Kidney (tissue), 14 donors: ENCODE results near the gene OR7A10. TPM values are rescaled to one million over a fixed set of nuclear protein-coding genes. Genes with fewer than 3 reads are reported as not detected.

Source experiments
- DNase-seq, 5 donors: peaks; one replicate each; pipeline ENCODE4 v3.0.0-alpha.2; 2013 to 2020
- FAIRE-seq: peaks from 2 replicates; lab custom pipeline; 2012; peaks lifted over from hg19 to GRCh38; lab: Jason Lieb, UNC
- H3K27ac ChIP-seq, 2 donors: one replicate each; pipeline ENCODE4 v1.7.0; 2013; ENCODE audit warnings: low read depth in 2 of 2, low read length in 2 of 2, inconsistent platforms in 1 of 2
- H3K27me3 ChIP-seq: one replicate; pipeline ENCODE4 v1.7.1; 2013; ENCODE audit warnings: low read length, inconsistent platforms; ENCODE audit not compliant: control insufficient read depth, insufficient read depth
- H3K36me3 ChIP-seq, 3 donors: one replicate each; pipeline versions ENCODE4 v1.7.0 to v1.7.1; 2013; ENCODE audit warnings: low read length in 3 of 3, control low read depth in 1 of 3, inconsistent platforms in 1 of 3; ENCODE audit not compliant: insufficient read depth in 3 of 3, control insufficient read depth in 2 of 3
- H3K4me1 ChIP-seq, 3 donors: one replicate each; pipeline versions ENCODE4 v1.7.0 to v1.7.1; 2013; ENCODE audit warnings: low read length in 3 of 3, inconsistent platforms in 1 of 3, low read depth in 1 of 3; ENCODE audit not compliant: control insufficient read depth in 2 of 3, insufficient read depth in 2 of 3
- H3K4me3 ChIP-seq, 3 donors: one replicate each; pipeline versions ENCODE4 v1.7.0 to v1.8.1; 2013; ENCODE audit warnings: low read length in 3 of 3, control low read depth in 1 of 3, inconsistent platforms in 1 of 3
- H3K9ac ChIP-seq, 3 donors: one replicate each; pipeline versions ENCODE4 v1.7.0 to v1.7.1; 2013; ENCODE audit warnings: low read length in 3 of 3, control low read depth in 1 of 3, inconsistent platforms in 1 of 3
- H3K9me3 ChIP-seq, 3 donors: one replicate each; pipeline versions ENCODE4 v1.7.0 to v1.7.1; 2013; ENCODE audit warnings: low read length in 3 of 3, control low read depth in 1 of 3, inconsistent platforms in 1 of 3; ENCODE audit not compliant: control insufficient read depth in 2 of 3, insufficient read depth in 1 of 3
- CTCF ChIP-seq: IDR thresholded peaks from 3 replicates; pipeline ENCODE4 v1.5.1; 2012; ENCODE audit warnings: mild to moderate bottlenecking, moderate library complexity, borderline replicate concordance; ENCODE audit not compliant: insufficient read depth; ENCODE audit errors: extremely low read depth
- intact Hi-C: fragments of 100-400 bp; cut with DNase I; formaldehyde crosslinking; loops from one replicate; pipeline ENCODE4 v1.11.1; 2022
- polyA plus RNA-seq: library from polyadenylated mRNA; stranded (reverse); fragments of 350-450 nt; fragmentation: Illumina TruSeq; extraction: RNeasy Lipid Tissue Mini Kit (QIAGEN cat#74804); gene quantifications from one replicate; pipeline ENCODE4 v1.2.3, GENCODE V29; 2014; ENCODE audit warnings: low read depth, low replicate concordance; ENCODE audit not compliant: insufficient read depth
- total RNA-seq: library from RNA; stranded (reverse); fragmentation: NEBNext Ultra II Directional; extraction: Animal tissue kit (Norgen Biotek cat#: 25700); gene quantifications from one replicate; pipeline ENCODE4 v1.2.1, GENCODE V29; 2021
- donor health status: control.
- donor health status: control.
- donor health status: control.
- donor health status: control.
- donor health status: control.
- donor health status: DM: yes; HTN: yes; CAD: no.
- donor health status: Normal renal cell carcinoma (clear cell type).

Gene OR7A10
- total and polyA plus RNA-seq, 2 donors from 2014 or later: not detected

GRCh38 chr19:14817052-14817451, 31.7 kb downstream of the OR7A10 start:
- H3K27me3 ChIP-seq: no peaks in the 10 kb centered on the region
- intact Hi-C loops: no loop called here
- H3K36me3 ChIP-seq: no peaks in the 10 kb centered on the region
- FAIRE-seq (no peak), DNase-seq (no peak)
- TF ChIP-seq CTCF: no peak
- H3K9ac ChIP-seq: no peak overlapping the region
- no peaks in the 10 kb centered on the region for H3K4me1 ChIP-seq
- H3K4me3 ChIP-seq: no peak overlapping the region
- H3K9me3 ChIP-seq: no peaks in the 10 kb centered on the region
- no peak overlapping the region for H3K27ac ChIP-seq

- H3K4me1 ChIP-seq: no peaks in the 10 kb centered on the region
- no peak for DNase-seq
- no peak overlapping the region for H3K4me3 ChIP-seq
- no peak for FAIRE-seq
- H3K36me3 ChIP-seq: no peaks in the 10 kb centered on the region
- intact Hi-C loops: no loop called here
- TF ChIP-seq CTCF: no peak
- no peak overlapping the region for H3K27ac ChIP-seq
- H3K27me3 ChIP-seq: no peaks in the 10 kb centered on the region
- H3K9me3 ChIP-seq: no peaks in the 10 kb centered on the region
- H3K9ac ChIP-seq: no peak overlapping the region
These were observed 33.6 kb downstream of the OR7A10 start for GRCh38 chr19:14814982-14815652.

- no peaks in the 10 kb centered on the region for H3K36me3 ChIP-seq
- TF ChIP-seq CTCF: no peak
- FAIRE-seq (no peak), DNase-seq (no peak)
- no peak overlapping the region for H3K27ac ChIP-seq
- intact Hi-C loops: no loop called here
- H3K9ac ChIP-seq: no peak overlapping the region
- H3K4me1 ChIP-seq: no peaks in the 10 kb centered on the region
- no peaks in the 10 kb centered on the region for H3K9me3 ChIP-seq
- no peaks in the 10 kb centered on the region for H3K27me3 ChIP-seq
- H3K4me3 ChIP-seq: no peak overlapping the region
These were observed 39.3 kb downstream of the OR7A10 start for GRCh38 chr19:14809272-14810057.
